Tibial nerve (tissue), 4 donors: Measurements from ENCODE around the gene PTPRK. TPM values are rescaled to one million over a fixed set of nuclear protein-coding genes. Genes with fewer than 3 reads are reported as not detected.

Source experiments
- DNase-seq, 2 donors: peaks; one replicate each; pipeline ENCODE4 v3.0.0-alpha.2; 2019; ENCODE audit warnings: low spot score in 2 of 2
- H3K27ac ChIP-seq, 4 donors: fragments of 200-600 bp; sonication (generic) in 3 of 4; one replicate each; pipeline ENCODE4 v1.5.1; 2017 to 2019; ENCODE audit warnings: mild to moderate bottlenecking in 1 of 4
- H3K27me3 ChIP-seq, 2 donors: fragments of 200-600 bp; sonication (generic) in 1 of 2; one replicate each; pipeline versions ENCODE4 v1.5.1 to v1.6.0; 2017 to 2019
- H3K36me3 ChIP-seq, 3 donors: fragments of 200-600 bp; sonication (generic); one replicate each; pipeline ENCODE4 v1.5.1; 2018 to 2019
- H3K4me1 ChIP-seq, 4 donors: fragments of 200-600 bp; sonication (generic) in 3 of 4; one replicate each; pipeline ENCODE4 v1.5.1; 2017 to 2019
- H3K4me3 ChIP-seq, 4 donors: fragments of 200-600 bp; sonication (generic) in 3 of 4; one replicate each; pipeline ENCODE4 v1.5.1; 2017 to 2019; ENCODE audit warnings: mild to moderate bottlenecking in 1 of 4, moderate library complexity in 1 of 4
- H3K9me3 ChIP-seq, 4 donors: fragments of 200-600 bp; sonication (generic) in 3 of 4; one replicate each; pipeline ENCODE4 v1.5.1; 2017 to 2019
- EP300 ChIP-seq, 2 donors: sonication (generic); formaldehyde crosslinking; IDR thresholded peaks; one replicate each; pipeline ENCODE4 v1.6.1; 2017; ENCODE audit warnings: antibody characterized with exemption in 2 of 2, mild to moderate bottlenecking in 1 of 2
- POLR2A ChIP-seq, 2 donors: fragments of 450-650 bp; IDR thresholded peaks; one replicate each; pipeline ENCODE4 v1.6.1; 2017; ENCODE audit warnings: antibody characterized with exemption in 2 of 2, mild to moderate bottlenecking in 2 of 2, moderate library complexity in 2 of 2
- WGBS, 2 donors: methylation state at CpG; one replicate each; pipeline ENCODE4 v1.1.5; 2018; 5-methylcytosine and 5-hydroxymethylcytosine counted together
- total RNA-seq, 4 donors: library from RNA; depleted of rRNA; stranded (reverse); fragments of >200 nt; gene quantifications; one replicate each; pipeline ENCODE4 v1.1.0, GENCODE V29; 2016
- TF ChIP-seq, protein P1 (sequence below), 5 experiments: fragments of 200-600 bp in 3 of 5; fragments of 450-650 bp in 2 of 5; sonication (generic) in 3 of 5; IDR thresholded peaks; one replicate each; pipeline ENCODE4 v1.5.1; 2016 to 2019; ENCODE audit warnings: antibody characterized with exemption in 5 of 5, mild to moderate bottlenecking in 3 of 5, moderate library complexity in 2 of 5

Gene PTPRK
- total RNA-seq, 4 donors from 2014 or later = 17.4 to 26.1 (median 21.2) TPM

DNA sequence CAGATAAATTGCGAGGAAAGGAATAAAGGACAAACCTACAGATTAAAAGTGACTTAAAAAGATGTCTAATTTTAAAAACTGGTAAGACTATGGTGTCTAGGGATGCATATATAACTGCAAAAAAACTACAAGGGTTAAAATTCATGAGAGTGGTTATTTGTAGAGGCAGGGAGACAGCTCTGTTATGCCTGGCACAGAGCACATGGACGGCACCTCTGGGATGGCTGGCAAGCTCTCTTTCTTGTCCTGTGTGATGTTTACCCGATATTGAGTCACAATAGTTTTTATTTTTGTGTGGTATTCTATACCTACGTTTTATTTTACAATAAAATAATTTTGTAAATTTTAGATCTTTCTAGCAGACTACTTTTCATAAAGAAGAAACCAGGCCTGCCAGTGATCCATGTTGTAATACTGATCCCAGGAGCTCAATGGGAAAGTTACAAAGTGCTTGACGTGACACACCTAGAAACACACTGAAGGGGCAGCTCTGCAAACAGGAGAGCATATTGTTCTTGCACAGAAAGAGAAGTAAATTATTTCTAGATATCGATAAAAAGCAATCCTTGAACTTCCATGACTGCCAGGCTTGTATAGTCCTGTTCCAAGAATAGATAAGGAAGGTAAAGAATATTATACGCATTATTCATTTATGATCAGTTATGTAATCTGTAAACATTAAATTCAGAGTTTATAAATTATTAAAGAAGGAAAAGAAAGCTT lies 290.0 kb downstream of the PTPRK start:
- WGBS, 2 donors = 85 to 89% methylated on average over 7 of the region's 7 CpGs
- no peak for DNase-seq
- H3K4me3 ChIP-seq = no peak overlapping the region
- no peaks in the 10 kb centered on the region for H3K4me1 ChIP-seq
- no peaks in the 10 kb centered on the region for H3K27me3 ChIP-seq
- no peaks in the 10 kb centered on the region for H3K9me3 ChIP-seq
- no peaks in the 10 kb centered on the region for H3K36me3 ChIP-seq
- TF ChIP-seq EP300 (IDR thresholded peaks at IDR 0.05) (no peak), POLR2A (IDR thresholded peaks at IDR 0.05) (no peak)
- TF ChIP-seq, protein P1, sequence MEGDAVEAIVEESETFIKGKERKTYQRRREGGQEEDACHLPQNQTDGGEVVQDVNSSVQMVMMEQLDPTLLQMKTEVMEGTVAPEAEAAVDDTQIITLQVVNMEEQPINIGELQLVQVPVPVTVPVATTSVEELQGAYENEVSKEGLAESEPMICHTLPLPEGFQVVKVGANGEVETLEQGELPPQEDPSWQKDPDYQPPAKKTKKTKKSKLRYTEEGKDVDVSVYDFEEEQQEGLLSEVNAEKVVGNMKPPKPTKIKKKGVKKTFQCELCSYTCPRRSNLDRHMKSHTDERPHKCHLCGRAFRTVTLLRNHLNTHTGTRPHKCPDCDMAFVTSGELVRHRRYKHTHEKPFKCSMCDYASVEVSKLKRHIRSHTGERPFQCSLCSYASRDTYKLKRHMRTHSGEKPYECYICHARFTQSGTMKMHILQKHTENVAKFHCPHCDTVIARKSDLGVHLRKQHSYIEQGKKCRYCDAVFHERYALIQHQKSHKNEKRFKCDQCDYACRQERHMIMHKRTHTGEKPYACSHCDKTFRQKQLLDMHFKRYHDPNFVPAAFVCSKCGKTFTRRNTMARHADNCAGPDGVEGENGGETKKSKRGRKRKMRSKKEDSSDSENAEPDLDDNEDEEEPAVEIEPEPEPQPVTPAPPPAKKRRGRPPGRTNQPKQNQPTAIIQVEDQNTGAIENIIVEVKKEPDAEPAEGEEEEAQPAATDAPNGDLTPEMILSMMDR (IDR thresholded peaks at IDR 0.05) = no peak
- no peak overlapping the region for H3K27ac ChIP-seq

DNA sequence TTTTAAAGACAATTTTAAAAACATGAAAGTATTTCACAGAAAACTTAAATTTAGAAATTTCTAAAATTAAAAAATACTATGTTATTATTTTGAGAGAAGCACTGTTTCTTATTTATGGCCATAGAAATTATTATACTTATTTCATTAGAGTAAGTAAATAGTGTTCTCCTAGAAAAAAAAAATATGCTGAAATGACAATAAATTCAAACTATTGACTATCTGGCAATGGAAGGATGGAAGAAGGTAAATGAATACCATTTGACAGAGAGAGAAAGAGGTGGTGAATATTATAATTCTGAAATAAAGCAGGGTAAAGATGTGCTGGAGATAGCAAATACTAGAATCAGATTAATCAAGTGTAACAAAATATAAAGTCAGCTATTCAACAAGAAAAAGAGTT lies 294.8 kb downstream of the PTPRK start:
- H3K27me3 ChIP-seq = no peaks in the 10 kb centered on the region
- no peaks in the 10 kb centered on the region for H3K9me3 ChIP-seq
- H3K4me1 ChIP-seq = no peaks in the 10 kb centered on the region
- H3K4me3 ChIP-seq = no peak overlapping the region
- H3K27ac ChIP-seq = no peak overlapping the region
- no peaks in the 10 kb centered on the region for H3K36me3 ChIP-seq
- DNase-seq = no peak
- TF ChIP-seq EP300 (IDR thresholded peaks at IDR 0.05) (no peak), POLR2A (IDR thresholded peaks at IDR 0.05) (no peak)
- TF ChIP-seq, protein P1 (IDR thresholded peaks at IDR 0.05) = no peak

DNA sequence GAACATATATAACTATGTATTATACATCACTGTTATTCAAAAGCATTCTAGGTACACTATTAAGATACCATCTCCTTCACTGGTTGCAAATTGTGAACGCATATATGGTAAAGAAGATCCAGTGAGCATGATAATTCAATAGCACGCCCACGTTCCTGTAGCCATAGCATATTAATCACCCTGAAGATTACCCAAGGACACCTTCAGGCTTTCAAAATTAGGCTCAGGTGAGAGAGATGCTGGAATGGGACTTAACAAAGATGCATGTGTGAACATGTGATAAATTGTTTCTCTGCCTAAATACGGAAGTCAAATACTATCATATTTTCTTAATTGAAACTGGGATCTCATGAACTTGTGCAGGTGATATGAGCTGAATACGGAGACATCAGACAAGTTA lies 303.5 kb downstream of the PTPRK start:
- TF ChIP-seq, protein P1 (IDR thresholded peaks at IDR 0.05) = no peak
- TF ChIP-seq EP300 (IDR thresholded peaks at IDR 0.05) = no peak
- no peak for TF ChIP-seq POLR2A (IDR thresholded peaks at IDR 0.05)
- Histone ChIP-seq H3K27me3 (no peaks in the 10 kb centered on the region), H3K9me3 (no peaks in the 10 kb centered on the region), H3K4me1 (no peaks in the 10 kb centered on the region), H3K4me3 (no peak overlapping the region), H3K36me3 (peaks cover 0 to 12% (median 0%) of the 10 kb centered on the region in 3 donors), H3K27ac (no peak overlapping the region)
- 95 to 97% methylated on average over 5 of the region's 5 CpGs for WGBS, 2 donors
- no peak for DNase-seq

DNA sequence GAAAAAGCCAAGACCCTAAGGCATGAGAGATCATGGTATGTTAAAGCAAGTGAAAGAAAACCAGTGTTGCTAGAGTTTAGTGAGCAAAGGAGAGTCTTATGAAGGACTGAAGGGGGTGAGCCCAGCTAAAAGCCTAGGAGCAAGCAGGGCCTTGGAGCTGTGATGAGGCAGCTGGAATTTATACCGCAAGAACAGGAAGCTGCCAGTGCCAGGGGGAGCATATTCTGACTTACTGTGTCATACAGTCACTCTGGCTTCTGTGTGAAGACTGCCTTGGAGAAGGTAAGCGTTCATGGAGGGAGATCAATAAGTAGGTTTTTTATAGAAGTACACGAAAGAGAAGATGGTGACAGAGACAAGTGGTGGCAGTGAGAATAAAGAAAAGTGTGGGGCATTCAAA lies 310.6 kb downstream of the PTPRK start:
- Histone ChIP-seq H3K9me3 (no peaks in the 10 kb centered on the region), H3K4me1 (no peaks in the 10 kb centered on the region), H3K27me3 (no peaks in the 10 kb centered on the region), H3K27ac (no peak overlapping the region), H3K36me3 (no peaks in the 10 kb centered on the region), H3K4me3 (no peak overlapping the region)
- DNase-seq = no peak
- WGBS, 2 donors = 66 to 68% methylated on average over 3 of the region's 3 CpGs
- no peak for TF ChIP-seq EP300 (IDR thresholded peaks at IDR 0.05)
- TF ChIP-seq POLR2A (IDR thresholded peaks at IDR 0.05) = no peak
- TF ChIP-seq, protein P1 (IDR thresholded peaks at IDR 0.05) = no peak

DNA sequence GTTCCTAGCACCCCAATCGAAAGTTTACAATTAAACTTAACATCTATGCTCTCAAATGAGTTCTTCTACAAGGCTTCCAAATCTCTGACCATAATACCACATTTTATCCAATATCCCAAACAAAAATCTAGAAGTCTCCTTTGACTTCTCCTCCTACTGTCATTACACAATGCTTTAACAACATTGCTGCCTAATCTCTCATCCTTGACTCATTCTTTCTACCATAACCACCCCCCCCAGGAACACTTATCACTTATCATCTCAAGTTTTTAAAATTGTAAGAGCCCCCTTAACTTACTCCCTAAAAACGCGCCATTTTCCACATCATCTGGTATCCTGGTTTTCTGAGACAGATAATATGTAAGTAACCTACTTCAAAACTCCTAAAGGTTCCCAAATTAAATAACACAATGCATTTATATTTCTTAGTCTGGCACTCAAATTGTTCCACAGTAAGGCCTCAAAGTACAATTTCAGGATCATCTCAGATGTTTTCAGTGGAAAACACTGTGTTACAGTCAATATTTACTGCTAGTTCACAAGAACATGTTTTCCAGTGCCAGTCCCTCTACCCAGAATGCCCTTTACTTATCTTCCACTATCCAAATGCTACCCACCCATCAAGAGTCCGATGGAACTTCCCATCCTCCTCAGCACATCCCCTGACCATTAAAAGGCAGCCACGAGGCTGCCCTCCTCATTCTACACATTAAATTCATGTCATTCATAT lies 311.4 kb downstream of the PTPRK start:
- TF ChIP-seq POLR2A (IDR thresholded peaks at IDR 0.05) (no peak), EP300 (IDR thresholded peaks at IDR 0.05) (no peak)
- TF ChIP-seq, protein P1 (IDR thresholded peaks at IDR 0.05) = no peak

More for the DNA sequence above, 311.4 kb downstream of the PTPRK start:
- 86 to 95% methylated on average over 5 of the region's 5 CpGs for WGBS, 2 donors
- H3K27ac ChIP-seq = no peak overlapping the region
- H3K36me3 ChIP-seq = no peaks in the 10 kb centered on the region
- no peaks in the 10 kb centered on the region for H3K27me3 ChIP-seq
- DNase-seq = no peak
- H3K4me1 ChIP-seq = no peaks in the 10 kb centered on the region
- no peaks in the 10 kb centered on the region for H3K9me3 ChIP-seq
- H3K4me3 ChIP-seq = no peak overlapping the region
